ENCODE measurements around the gene WBP11. TPM values are rescaled to one million over a fixed set of nuclear protein-coding genes. Genes with fewer than 3 reads are reported as not detected.
A peak's percentile ranks its signal among the peaks of the same experiment; 100 is the strongest.

WBP11 gene
- total RNA-seq, 1 experiment from 2014 or later: 56.6 TPM

GRCh38 chr12:14772946-14773345, 30.3 kb downstream of the WBP11 start:
- intact Hi-C loops (cut with micrococcal nuclease): loop anchor here (5.0 to 10.0 kb wide), 3 partner anchors 72 to 406 kb away; partner anchors contain the start of genes ART4 and ATF7IP

GRCh38 chr12:14771651-14772137, 31.6 kb downstream of the WBP11 start:
- Mint-ChIP-seq H3K4me3 (ENCODE audit: unreplicated experiment) (peak overlapping the region; percentile 98), H3K27me3 (ENCODE audit: insufficient read depth, unreplicated experiment) (no peaks in the 10 kb centered on the region), H3K9me3 (ENCODE audit: unreplicated experiment) (no peaks in the 10 kb centered on the region), H3K4me1 (ENCODE audit: insufficient read depth, unreplicated experiment) (peaks cover 24% of the 10 kb centered on the region), H3K36me3 (ENCODE audit: insufficient read depth, unreplicated experiment) (peaks cover 42% of the 10 kb centered on the region), H3K27ac (ENCODE audit: low read depth, unreplicated experiment) (peak overlapping the region; percentile 98)
- ChIA-PET POLR2A (interaction anchor here (0.6 to 8.5 kb wide), 39 partner anchors 9 to 1851 kb away, joined by 3 to 285 read pairs (median 4); partner anchors contain the start of genes ATF7IP, C12orf60, RERG and WBP11), CTCF (interaction anchor here (0.6 to 1.7 kb wide), 4 partner anchors 10 to 229 kb away, joined by 3 to 7 read pairs (median 3); no protein-coding TSS in a partner anchor)
- intact Hi-C loops (cut with micrococcal nuclease): loop anchor here (2.0 to 10.0 kb wide), 4 partner anchors 73 to 404 kb away; partner anchors contain the start of genes ART4 and ATF7IP
- DNase-seq (ENCODE audit: unreplicated experiment): no peak
- BruUV-seq (replicated peaks): no TSS peak
- no peak for TF ChIP-seq CTCF (IDR thresholded peaks at IDR 0.05; ENCODE audit: unreplicated experiment)

More at GRCh38 chr12:14772946-14773345, 30.3 kb downstream of the WBP11 start:
- no peak for TF ChIP-seq CTCF (IDR thresholded peaks at IDR 0.05; ENCODE audit: unreplicated experiment)
- Mint-ChIP-seq H3K4me3 (ENCODE audit: unreplicated experiment) (no peak overlapping the region), H3K27me3 (ENCODE audit: insufficient read depth, unreplicated experiment) (no peaks in the 10 kb centered on the region), H3K9me3 (ENCODE audit: unreplicated experiment) (no peaks in the 10 kb centered on the region), H3K4me1 (ENCODE audit: insufficient read depth, unreplicated experiment) (peaks cover 23% of the 10 kb centered on the region), H3K27ac (ENCODE audit: low read depth, unreplicated experiment) (no peak overlapping the region), H3K36me3 (ENCODE audit: insufficient read depth, unreplicated experiment) (peaks cover 33% of the 10 kb centered on the region)
- ChIA-PET POLR2A (interaction anchor here (1.4 to 8.5 kb wide), 5 partner anchors 10 to 112 kb away, joined by 3 to 285 read pairs (median 11); partner anchors contain the start of genes C12orf60 and WBP11), CTCF (interaction anchor here (0.6 to 1.5 kb wide), 2 partner anchors 143 to 442 kb away, joined by 3 read pairs; no protein-coding TSS in a partner anchor)
- BruUV-seq (replicated peaks): no TSS peak
- no peak for DNase-seq (ENCODE audit: unreplicated experiment)

GRCh38 chr12:14770496-14771461, 32.5 kb downstream of the WBP11 start:
- DNase-seq (ENCODE audit: unreplicated experiment): peak; percentile 96
- POLR2A ChIA-PET: interaction anchor here (0.6 to 8.5 kb wide), 46 partner anchors 9 to 1879 kb away, joined by 3 to 285 read pairs (median 4); partner anchors contain the start of genes ATF7IP, C12orf60, GPRC5A and RERG
- H3K4me3 Mint-ChIP-seq (ENCODE audit: unreplicated experiment): peak overlapping the region; percentile 98
- BruUV-seq (replicated peaks): TSS peak; percentile 70
- intact Hi-C loops (cut with micrococcal nuclease): loop anchor here (2.0 to 10.0 kb wide), 4 partner anchors 74 to 403 kb away; partner anchors contain the start of genes ART4 and ATF7IP
- H3K4me1 Mint-ChIP-seq (ENCODE audit: insufficient read depth, unreplicated experiment): peaks cover 15% of the 10 kb centered on the region
- CTCF ChIA-PET: interaction anchor here (0.6 to 2.6 kb wide), 22 partner anchors 11 to 1669 kb away, joined by 3 to 9 read pairs (median 3); partner anchors contain the start of gene ATF7IP
- H3K27ac Mint-ChIP-seq (ENCODE audit: low read depth, unreplicated experiment): peak overlapping the region; percentile 98
- peaks cover 44% of the 10 kb centered on the region for H3K36me3 Mint-ChIP-seq (ENCODE audit: insufficient read depth, unreplicated experiment)
- TF ChIP-seq CTCF (IDR thresholded peaks at IDR 0.05; ENCODE audit: unreplicated experiment): no peak
- peaks cover 3% of the 10 kb centered on the region for H3K9me3 Mint-ChIP-seq (ENCODE audit: unreplicated experiment)
- no peaks in the 10 kb centered on the region for H3K27me3 Mint-ChIP-seq (ENCODE audit: insufficient read depth, unreplicated experiment)

Measured in MCF 10A (cell line).